ENCODE data around the gene GRM3. TPM values are rescaled to one million over a fixed set of nuclear protein-coding genes. Genes with fewer than 3 reads are reported as not detected.

The GRM3 gene
- polyA plus RNA-seq, 1 experiment: not detected

DNA sequence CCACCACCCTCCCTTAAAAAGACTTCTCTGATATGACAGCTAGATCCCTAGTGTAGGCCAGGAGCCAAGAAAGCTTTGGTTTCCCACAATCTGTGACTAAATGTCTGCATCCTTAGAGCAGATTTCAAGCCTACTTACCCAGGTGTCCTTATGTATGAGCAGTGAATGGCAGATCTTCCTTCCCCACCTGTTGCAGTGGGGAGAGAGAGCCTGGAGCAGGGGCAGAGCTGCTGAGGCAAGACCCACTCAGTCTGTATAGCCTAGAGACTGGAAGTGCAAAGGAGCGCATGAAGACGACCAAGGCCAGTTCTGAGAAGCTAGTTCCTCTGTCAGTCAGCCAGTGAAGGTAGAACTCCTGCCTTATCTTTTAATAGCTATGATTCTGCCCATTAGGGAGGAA is 180.1 kb downstream of the GRM3 start:
- ChIA-PET POLR2A (no interaction called here), CTCF (no interaction called here)
- no peak overlapping the region for H3K27ac ChIP-seq (ENCODE audit: low read depth, low read length)
- no peak overlapping the region for H3K4me3 ChIP-seq (ENCODE audit: low read depth, low read length)
- no peak for DNase-seq (ENCODE audit: low read depth, low spot score)
- no peak for TF ChIP-seq CTCF (IDR thresholded peaks at IDR 0.05; ENCODE audit: low read depth, low read length)
- peaks cover 2% of the 10 kb centered on the region; the same call in 1 of the 2 replicates for H3K9me3 ChIP-seq (ENCODE audit: control insufficient read depth, insufficient read depth, low read length)
- H3K27me3 ChIP-seq (ENCODE audit: control insufficient read depth, insufficient read depth, low read length): no peaks in the 10 kb centered on the region

GRCh38 chr7:86825264-86825663 is 181.6 kb downstream of the GRM3 start:
- ChIA-PET POLR2A (no interaction called here), CTCF (no interaction called here)
- DNase-seq (ENCODE audit: low read depth, low spot score): no peak

DNA sequence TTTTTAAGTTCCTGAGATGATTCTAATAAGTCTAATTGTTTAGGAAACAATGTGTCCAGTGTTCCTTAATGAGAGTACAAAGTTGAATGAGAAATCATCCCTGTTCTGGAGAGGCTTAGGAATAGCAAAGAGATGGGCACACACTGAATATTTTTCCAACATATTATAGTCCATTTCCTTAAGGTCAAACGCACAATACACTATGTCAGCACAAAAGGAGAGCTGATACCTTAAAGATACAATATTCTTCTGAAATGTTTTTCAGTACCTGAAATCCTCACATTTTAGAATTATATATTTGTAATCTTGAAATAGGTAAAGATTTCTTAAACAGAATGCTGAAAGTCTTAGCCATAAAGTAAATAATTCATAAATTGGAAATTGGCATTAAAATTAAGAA is 183.2 kb downstream of the GRM3 start:
- DNase-seq (ENCODE audit: low read depth, low spot score): no peak
- Histone ChIP-seq H3K27ac (ENCODE audit: low read depth, low read length) (no peak overlapping the region), H3K27me3 (ENCODE audit: control insufficient read depth, insufficient read depth, low read length) (no peaks in the 10 kb centered on the region), H3K4me3 (ENCODE audit: low read depth, low read length) (no peak overlapping the region), H3K9me3 (ENCODE audit: control insufficient read depth, insufficient read depth, low read length) (peaks cover 2% of the 10 kb centered on the region; the same call in 1 of the 2 replicates)
- ChIA-PET POLR2A (no interaction called here), CTCF (no interaction called here)
- no peak for TF ChIP-seq CTCF (IDR thresholded peaks at IDR 0.05; ENCODE audit: low read depth, low read length)

More at GRCh38 chr7:86825264-86825663, 181.6 kb downstream of the GRM3 start:
- TF ChIP-seq CTCF (IDR thresholded peaks at IDR 0.05; ENCODE audit: low read depth, low read length): no peak
- Histone ChIP-seq H3K27me3 (ENCODE audit: control insufficient read depth, insufficient read depth, low read length) (no peaks in the 10 kb centered on the region), H3K27ac (ENCODE audit: low read depth, low read length) (no peak overlapping the region), H3K4me3 (ENCODE audit: low read depth, low read length) (no peak overlapping the region), H3K9me3 (ENCODE audit: control insufficient read depth, insufficient read depth, low read length) (peaks cover 2% of the 10 kb centered on the region; the same call in 1 of the 2 replicates)

GRCh38 chr7:86833360-86833759 is 189.7 kb downstream of the GRM3 start:
- ChIA-PET POLR2A (no interaction called here), CTCF (interaction anchor here (0.7 to 1.0 kb wide), 2 partner anchors 22 to 72 kb away, joined by 3 read pairs; no protein-coding TSS in a partner anchor)
- TF ChIP-seq CTCF (IDR thresholded peaks at IDR 0.05; ENCODE audit: low read depth, low read length): no peak
- no peaks in the 10 kb centered on the region for H3K27me3 ChIP-seq (ENCODE audit: control insufficient read depth, insufficient read depth, low read length)
- H3K4me3 ChIP-seq (ENCODE audit: low read depth, low read length): no peak overlapping the region
- no peaks in the 10 kb centered on the region for H3K9me3 ChIP-seq (ENCODE audit: control insufficient read depth, insufficient read depth, low read length)
- H3K27ac ChIP-seq (ENCODE audit: low read depth, low read length): no peak overlapping the region
- no peak for DNase-seq (ENCODE audit: low read depth, low spot score)

DNA sequence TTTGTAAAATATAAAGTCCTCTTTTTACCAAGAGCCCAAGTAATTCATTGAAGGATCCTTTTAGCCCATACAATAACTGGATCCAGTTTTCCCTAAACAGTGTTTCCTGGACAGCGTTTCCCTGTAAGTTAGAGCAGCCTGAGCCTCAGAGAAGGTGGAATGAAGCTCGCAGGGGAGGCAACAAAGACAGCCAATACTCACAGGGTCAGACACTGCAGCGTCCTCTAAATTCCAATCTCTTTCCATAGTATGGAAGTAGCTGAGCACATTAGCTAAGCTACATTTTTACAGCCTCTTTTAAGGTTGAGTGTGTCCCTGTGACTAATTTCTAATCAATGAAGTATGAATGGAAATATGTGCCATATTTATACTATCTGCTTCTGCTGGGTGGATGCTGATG is 193.5 kb downstream of the GRM3 start:
- CTCF ChIA-PET: no interaction called here
- no peak for TF ChIP-seq CTCF (IDR thresholded peaks at IDR 0.05; ENCODE audit: low read depth, low read length)
- no peak for DNase-seq (ENCODE audit: low read depth, low spot score)

More for the DNA sequence above, 193.5 kb downstream of the GRM3 start:
- Histone ChIP-seq H3K9me3 (ENCODE audit: control insufficient read depth, insufficient read depth, low read length) (no peaks in the 10 kb centered on the region), H3K4me3 (ENCODE audit: low read depth, low read length) (no peak overlapping the region), H3K27ac (ENCODE audit: low read depth, low read length) (no peak overlapping the region), H3K27me3 (ENCODE audit: control insufficient read depth, insufficient read depth, low read length) (no peaks in the 10 kb centered on the region)
- POLR2A ChIA-PET: no interaction called here
